Activated naive CD4-positive, alpha-beta T cell treated with anti-CD3 and anti-CD28 coated beads, Interleukin-2, amount 50 U/mL, for 24 hours (primary cell): ENCODE results near the gene TAAR8.
A peak's percentile ranks its signal among the peaks of the same experiment; 100 is the strongest.

Source experiments
- H3K27ac Mint-ChIP-seq: one replicate; pipeline ENCODE4 v1.8.0; 2021; ENCODE audit warnings: mild to moderate bottlenecking, mixed read lengths
- H3K27me3 Mint-ChIP-seq: one replicate; pipeline ENCODE4 v1.8.0; 2021; ENCODE audit warnings: mixed read lengths
- H3K36me3 Mint-ChIP-seq: one replicate; pipeline ENCODE4 v1.8.0; 2021; ENCODE audit warnings: mixed read lengths
- H3K4me1 Mint-ChIP-seq: one replicate; pipeline ENCODE4 v1.8.0; 2021; ENCODE audit warnings: mixed read lengths
- H3K4me3 Mint-ChIP-seq: one replicate; pipeline ENCODE4 v1.8.0; 2021; ENCODE audit warnings: mild to moderate bottlenecking, mixed read lengths
- H3K9me3 Mint-ChIP-seq: one replicate; pipeline ENCODE4 v1.8.0; 2021; ENCODE audit warnings: mixed read lengths

TAAR8 gene

DNA sequence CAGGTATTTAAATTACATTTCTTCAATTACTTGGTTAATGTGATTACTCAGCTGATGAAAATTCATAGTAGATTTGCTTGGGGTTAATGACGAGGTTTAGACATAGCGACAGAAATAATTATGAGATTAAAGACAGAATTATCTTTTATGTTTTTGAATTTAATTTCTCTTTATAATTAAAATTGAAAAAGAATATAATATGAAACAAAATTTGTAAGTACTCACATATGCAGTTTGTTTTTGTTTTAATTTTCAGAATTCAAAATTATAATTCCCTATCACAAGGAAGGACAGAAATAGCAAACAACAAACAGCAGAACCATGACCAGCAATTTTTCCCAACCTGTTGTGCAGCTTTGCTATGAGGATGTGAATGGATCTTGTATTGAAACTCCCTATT, at the start of gene TAAR8:
Gene TAAR8 (plus strand): TSS at position 301 of the 400 bp plus-strand sequence. CDS start 21 bp downstream, at position 322.
- Mint-ChIP-seq H3K27ac (no peak within 1 kb of the TSS), H3K36me3 (no peaks in the 10 kb centered on the region), H3K27me3 (peaks cover 13% of the 10 kb centered on the region), H3K4me3 (no peak within 1 kb of the TSS), H3K4me1 (no peaks in the 10 kb centered on the region), H3K9me3 (no peaks in the 10 kb centered on the region)

DNA sequence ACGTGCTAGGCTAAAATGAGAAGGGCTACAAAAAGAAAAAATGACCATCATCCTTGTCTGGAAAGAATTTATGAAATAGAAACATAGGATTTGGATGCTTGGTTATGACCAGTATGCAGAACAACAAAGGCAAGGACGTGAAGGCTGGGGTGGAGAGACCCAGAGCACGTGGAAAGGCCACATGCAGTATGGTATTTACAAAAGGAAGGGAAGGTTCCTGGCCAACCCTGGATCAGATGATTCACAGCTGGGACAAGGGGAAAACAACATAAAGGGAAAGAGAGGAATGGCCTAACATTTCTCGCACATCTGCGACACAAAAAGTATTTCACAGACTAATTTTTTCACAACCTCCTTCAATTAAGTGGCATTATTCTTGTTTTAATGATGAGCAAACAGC, 47.7 kb upstream of the TAAR8 start:
- H3K27ac Mint-ChIP-seq, result no peak overlapping the region
- no peaks in the 10 kb centered on the region for H3K27me3 Mint-ChIP-seq
- peaks cover 17% of the 10 kb centered on the region for H3K36me3 Mint-ChIP-seq
- no peak overlapping the region for H3K4me3 Mint-ChIP-seq
- H3K9me3 Mint-ChIP-seq, result no peaks in the 10 kb centered on the region
- H3K4me1 Mint-ChIP-seq, result peaks cover 53% of the 10 kb centered on the region

DNA sequence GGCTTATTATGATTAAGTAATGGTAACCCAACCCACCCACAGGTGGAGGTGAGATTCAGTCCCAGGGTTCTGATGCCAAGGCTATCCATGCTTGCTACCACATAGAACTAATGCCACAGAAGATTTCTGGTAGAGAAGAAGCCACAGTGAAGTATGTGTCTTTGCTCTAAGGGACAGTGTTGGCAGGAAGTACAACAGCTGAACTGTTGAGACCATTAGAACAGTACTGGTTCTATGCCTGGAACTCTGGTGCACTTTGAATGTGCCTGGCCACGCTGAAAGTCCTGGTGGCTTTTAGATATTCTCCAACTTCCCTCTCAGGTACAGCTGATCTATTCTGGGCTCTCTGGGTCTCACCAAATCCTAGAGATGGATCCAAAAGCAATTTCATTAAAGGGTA, 47.3 kb upstream of the TAAR8 start:
- Mint-ChIP-seq H3K27me3 (no peaks in the 10 kb centered on the region), H3K27ac (no peak overlapping the region), H3K9me3 (no peaks in the 10 kb centered on the region), H3K36me3 (peaks cover 13% of the 10 kb centered on the region), H3K4me1 (peaks cover 49% of the 10 kb centered on the region), H3K4me3 (no peak overlapping the region)

DNA sequence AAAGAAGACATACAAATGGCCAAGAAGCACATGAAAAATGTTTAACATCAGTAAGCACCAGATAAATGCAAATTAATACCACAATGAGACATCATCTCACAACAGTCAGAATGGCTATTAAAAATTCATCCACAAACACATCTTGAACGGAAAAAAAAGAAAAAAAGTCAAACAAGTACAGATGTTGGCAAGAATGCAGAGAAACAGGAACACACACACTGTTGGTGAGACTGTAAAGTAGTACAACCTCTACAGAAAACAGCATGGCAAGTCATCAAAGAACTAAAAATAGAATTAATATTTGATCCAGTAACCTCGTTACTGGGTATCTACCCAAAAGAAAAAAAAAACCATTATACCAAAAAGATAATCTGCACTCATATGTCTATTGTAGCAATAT, 46.0 kb upstream of the TAAR8 start:
- no peaks in the 10 kb centered on the region for H3K27me3 Mint-ChIP-seq
- H3K4me3 Mint-ChIP-seq, result no peak overlapping the region
- peaks cover 6% of the 10 kb centered on the region for H3K36me3 Mint-ChIP-seq
- no peaks in the 10 kb centered on the region for H3K9me3 Mint-ChIP-seq
- no peak overlapping the region for H3K27ac Mint-ChIP-seq
- H3K4me1 Mint-ChIP-seq, result peaks cover 53% of the 10 kb centered on the region

DNA sequence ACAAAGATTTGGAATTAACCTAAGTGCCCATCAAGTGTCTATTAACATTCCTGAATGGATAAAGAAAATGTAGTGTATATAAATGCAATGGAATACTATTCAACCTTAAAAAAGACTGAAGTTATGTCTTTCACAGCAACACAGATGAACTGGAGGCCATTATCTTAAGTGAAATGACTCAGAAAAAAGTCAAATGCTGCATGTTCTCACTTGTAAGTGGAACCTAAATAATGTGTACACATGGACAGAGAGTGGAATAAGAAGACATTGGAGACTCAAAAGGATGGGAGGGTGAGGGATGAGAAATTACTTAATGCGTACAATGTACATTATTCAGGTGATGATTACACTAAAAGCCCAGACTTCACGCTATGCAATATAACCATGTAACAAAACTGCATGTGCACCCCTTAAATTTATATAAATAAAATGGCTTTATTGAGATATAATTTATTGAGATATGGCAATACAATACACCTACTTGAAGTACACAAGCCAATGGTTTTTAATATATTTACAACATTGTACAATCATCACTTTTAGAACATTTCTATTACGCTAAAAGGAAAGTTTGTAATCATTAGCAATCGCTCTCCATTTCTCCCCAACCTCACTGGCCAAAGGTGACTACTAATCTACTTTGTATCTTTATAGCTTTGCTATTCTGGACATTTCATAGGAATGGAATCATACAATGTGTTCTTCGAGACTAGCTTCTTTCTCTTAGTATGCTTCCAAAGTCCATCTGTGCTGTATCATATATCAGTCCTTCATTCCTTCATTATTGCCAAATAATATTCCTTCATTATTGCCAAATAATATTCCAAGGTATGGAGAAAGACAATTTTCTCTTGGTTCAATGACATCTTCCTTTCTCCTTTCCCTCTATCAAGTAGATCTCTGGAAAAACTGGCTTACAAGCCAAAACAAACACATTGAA, 45.3 kb upstream of the TAAR8 start:
- Mint-ChIP-seq H3K9me3 (no peaks in the 10 kb centered on the region), H3K4me3 (no peak overlapping the region), H3K4me1 (peaks cover 56% of the 10 kb centered on the region), H3K27me3 (no peaks in the 10 kb centered on the region), H3K36me3 (peaks cover 6% of the 10 kb centered on the region), H3K27ac (no peak overlapping the region)

DNA sequence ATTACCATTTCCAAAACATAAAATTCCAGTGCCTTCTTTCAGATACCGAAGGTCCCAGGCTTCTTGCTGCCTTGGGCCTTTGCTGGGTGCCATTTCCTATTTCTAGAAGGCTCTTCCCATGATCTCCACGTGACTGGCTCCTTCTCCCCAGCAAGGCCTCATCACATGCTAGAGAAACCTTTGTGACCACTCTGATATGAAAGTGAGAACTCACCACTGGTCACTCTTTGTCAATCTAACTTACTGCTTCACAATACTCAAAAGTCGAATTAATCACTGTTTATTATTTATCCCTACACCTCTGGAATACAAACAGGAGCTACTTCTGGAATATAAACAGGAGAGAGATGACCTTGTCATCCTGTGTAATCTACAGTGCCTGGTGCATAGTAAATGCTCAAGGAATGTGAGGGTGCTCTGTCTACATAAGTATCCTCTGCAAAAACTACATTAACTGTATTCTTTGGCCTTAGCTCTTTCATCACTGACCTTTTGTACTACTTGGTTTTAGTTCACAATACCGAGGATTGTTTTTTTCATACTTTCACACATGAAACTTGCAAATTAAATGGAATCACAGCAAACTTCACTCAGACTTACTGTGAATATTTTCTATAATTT, 41.2 kb upstream of the TAAR8 start:
- peak overlapping the region; percentile 88 for H3K4me3 Mint-ChIP-seq
- H3K27me3 Mint-ChIP-seq, result no peaks in the 10 kb centered on the region
- no peak overlapping the region for H3K27ac Mint-ChIP-seq
- H3K9me3 Mint-ChIP-seq, result no peaks in the 10 kb centered on the region
- H3K36me3 Mint-ChIP-seq, result no peaks in the 10 kb centered on the region
- peaks cover 42% of the 10 kb centered on the region for H3K4me1 Mint-ChIP-seq

GRCh38 chr6:132511831-132512220, 40.6 kb upstream of the TAAR8 start:
- peaks cover 37% of the 10 kb centered on the region for H3K4me1 Mint-ChIP-seq
- no peak overlapping the region for H3K27ac Mint-ChIP-seq
- peak overlapping the region; percentile 88 for H3K4me3 Mint-ChIP-seq
- H3K36me3 Mint-ChIP-seq, result no peaks in the 10 kb centered on the region
- no peaks in the 10 kb centered on the region for H3K27me3 Mint-ChIP-seq
- no peaks in the 10 kb centered on the region for H3K9me3 Mint-ChIP-seq

GRCh38 chr6:132512342-132512637, 40.2 kb upstream of the TAAR8 start:
- peak overlapping the region; percentile 57 for H3K27ac Mint-ChIP-seq

GRCh38 chr6:132512638-132513632, 39.5 kb upstream of the TAAR8 start, which contains the start of gene STX7:
Gene STX7, minus strand, starts transcription at chr6:132513116. Its CDS starts 9,586 bp downstream, at chr6:132503530.
- Mint-ChIP-seq H3K27ac (peak within 1 kb of the TSS; percentile 93), H3K9me3 (no peaks in the 10 kb centered on the region), H3K36me3 (no peaks in the 10 kb centered on the region), H3K27me3 (no peaks in the 10 kb centered on the region), H3K4me1 (peaks cover 29% of the 10 kb centered on the region), H3K4me3 (peak within 1 kb of the TSS; percentile 98)

More at GRCh38 chr6:132512342-132512637, 40.2 kb upstream of the TAAR8 start:
- Mint-ChIP-seq H3K4me1 (peaks cover 35% of the 10 kb centered on the region), H3K36me3 (no peaks in the 10 kb centered on the region), H3K27me3 (no peaks in the 10 kb centered on the region), H3K9me3 (no peaks in the 10 kb centered on the region), H3K4me3 (peak overlapping the region; percentile 88)

DNA sequence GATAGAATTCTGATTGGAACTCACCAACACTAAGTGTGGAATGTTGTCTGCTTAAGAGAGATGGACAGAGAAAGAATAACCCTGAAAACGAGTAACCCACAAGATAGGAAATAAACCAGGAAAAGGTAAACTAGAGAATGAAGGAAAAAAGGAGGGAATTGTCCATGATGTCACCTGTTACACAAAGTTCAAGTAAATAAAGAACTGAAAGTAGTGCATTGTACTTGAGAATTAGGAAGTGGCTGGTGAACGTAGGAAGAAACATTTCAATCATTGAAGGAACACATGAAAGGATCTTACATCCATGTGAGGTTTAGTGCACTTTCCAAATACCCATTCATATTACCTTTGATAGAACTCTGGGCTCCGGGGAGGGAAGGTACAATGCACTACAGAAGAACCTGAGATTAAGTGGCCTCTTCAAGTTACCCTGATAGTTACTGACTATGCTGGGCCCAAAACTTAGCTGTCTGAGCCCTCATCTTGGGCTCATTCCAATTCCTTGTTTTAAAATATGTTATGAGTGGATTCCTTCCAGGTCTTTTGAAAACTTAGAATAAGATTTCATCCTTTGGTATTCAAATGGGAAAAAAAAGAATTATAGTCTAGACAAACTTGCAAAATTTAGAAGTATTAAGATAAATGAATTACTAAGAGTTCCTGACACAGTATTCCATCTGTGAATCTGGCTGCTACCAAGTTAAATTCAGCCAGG, 38.5 kb upstream of the TAAR8 start:
- H3K4me3 Mint-ChIP-seq, result peak overlapping the region; percentile 98
- peaks cover 26% of the 10 kb centered on the region for H3K4me1 Mint-ChIP-seq
- no peak overlapping the region for H3K27ac Mint-ChIP-seq
- no peaks in the 10 kb centered on the region for H3K9me3 Mint-ChIP-seq
- H3K27me3 Mint-ChIP-seq, result peaks cover under 1% of the 10 kb centered on the region
- H3K36me3 Mint-ChIP-seq, result no peaks in the 10 kb centered on the region

GRCh38 chr6:132515386-132515785, 37.1 kb upstream of the TAAR8 start:
- Mint-ChIP-seq H3K4me3 (no peak overlapping the region), H3K27me3 (peaks cover 3% of the 10 kb centered on the region), H3K36me3 (no peaks in the 10 kb centered on the region), H3K27ac (no peak overlapping the region), H3K9me3 (no peaks in the 10 kb centered on the region), H3K4me1 (peaks cover 25% of the 10 kb centered on the region)

- Mint-ChIP-seq H3K36me3 (no peaks in the 10 kb centered on the region), H3K4me3 (no peak overlapping the region), H3K4me1 (no peaks in the 10 kb centered on the region), H3K9me3 (no peaks in the 10 kb centered on the region), H3K27me3 (peaks cover 8% of the 10 kb centered on the region), H3K27ac (no peak overlapping the region)
These were observed 31.5 kb upstream of the TAAR8 start for GRCh38 chr6:132520953-132521352.

DNA sequence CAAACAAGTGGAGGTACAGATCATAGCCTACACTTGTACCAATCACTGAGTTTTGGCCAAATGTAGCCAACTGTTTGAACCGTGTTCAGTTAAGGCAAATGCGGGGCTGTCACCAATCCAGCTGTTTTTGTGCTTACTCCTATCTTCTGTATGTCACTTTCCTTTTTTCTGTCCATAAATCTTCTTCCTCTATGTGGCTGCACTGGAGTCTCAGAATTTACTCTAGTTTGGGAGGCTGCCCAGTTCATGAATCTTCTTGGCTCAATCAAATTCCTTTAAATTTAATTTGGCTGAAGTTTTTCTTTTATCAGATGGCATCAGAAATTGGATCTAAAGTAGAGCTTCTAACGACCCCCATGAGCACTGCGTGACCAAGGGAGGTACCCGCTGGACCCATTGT, 27.8 kb upstream of the TAAR8 start:
- Mint-ChIP-seq H3K36me3 (no peaks in the 10 kb centered on the region), H3K27me3 (peaks cover 13% of the 10 kb centered on the region), H3K9me3 (no peaks in the 10 kb centered on the region), H3K4me3 (no peak overlapping the region), H3K4me1 (no peaks in the 10 kb centered on the region), H3K27ac (no peak overlapping the region)

DNA sequence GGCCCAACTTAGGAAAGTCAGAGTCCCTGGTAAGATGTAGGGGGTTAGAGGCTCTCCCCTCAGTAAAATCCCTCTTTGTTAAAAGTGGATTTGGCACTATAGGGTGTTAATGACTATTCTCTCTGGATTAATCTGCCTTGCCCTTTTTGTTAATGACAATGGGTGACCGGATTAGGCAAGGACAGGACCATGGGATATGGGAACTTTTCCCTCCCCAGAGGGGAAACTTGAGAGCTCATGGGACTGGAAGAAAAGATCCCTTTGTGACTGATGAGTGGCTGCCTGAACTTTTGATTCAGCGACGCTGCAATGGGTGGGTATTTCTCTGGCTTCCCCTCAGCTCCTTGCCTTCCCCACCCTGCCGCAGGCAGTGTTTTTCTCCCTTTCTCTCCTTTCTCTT, 26.6 kb upstream of the TAAR8 start:
- no peaks in the 10 kb centered on the region for H3K9me3 Mint-ChIP-seq

GRCh38 chr6:132526461-132526860, 26.0 kb upstream of the TAAR8 start:
- H3K9me3 Mint-ChIP-seq, result no peaks in the 10 kb centered on the region
- no peak overlapping the region for H3K4me3 Mint-ChIP-seq
- peaks cover 15% of the 10 kb centered on the region for H3K27me3 Mint-ChIP-seq
- H3K27ac Mint-ChIP-seq, result no peak overlapping the region
- no peaks in the 10 kb centered on the region for H3K4me1 Mint-ChIP-seq
- H3K36me3 Mint-ChIP-seq, result no peaks in the 10 kb centered on the region

More for the DNA sequence above, 26.6 kb upstream of the TAAR8 start:
- no peaks in the 10 kb centered on the region for H3K36me3 Mint-ChIP-seq
- peaks cover 15% of the 10 kb centered on the region for H3K27me3 Mint-ChIP-seq
- H3K4me3 Mint-ChIP-seq, result no peak overlapping the region
- peak overlapping the region; percentile 30 for H3K27ac Mint-ChIP-seq
- no peaks in the 10 kb centered on the region for H3K4me1 Mint-ChIP-seq
